Astrocyte of the spinal cord (primary cell): ENCODE results near the gene PBX1.

Experiments used
- DNase-seq: peaks from one replicate; pipeline ENCODE4 v3.0.0; 2011; ENCODE audit warnings: low read depth, low spot score
- H3K4me3 ChIP-seq: 2 replicates; pipeline ENCODE4 v1.5.1; 2011; ENCODE audit warnings: low read depth, mild to moderate bottlenecking, low read length, moderate library complexity
- in situ Hi-C: cut with HindIII; loops from 2 replicates; pipeline ENCODE4 v1.10.0; 2017; ENCODE audit warnings: low sequenced_read_pairs
- TF ChIP-seq, protein P1 (sequence below): IDR thresholded peaks from 2 replicates; pipeline ENCODE4 v1.5.1; 2012; ENCODE audit warnings: low read depth, mild to moderate bottlenecking, low read length, inconsistent platforms

Gene PBX1

DNA sequence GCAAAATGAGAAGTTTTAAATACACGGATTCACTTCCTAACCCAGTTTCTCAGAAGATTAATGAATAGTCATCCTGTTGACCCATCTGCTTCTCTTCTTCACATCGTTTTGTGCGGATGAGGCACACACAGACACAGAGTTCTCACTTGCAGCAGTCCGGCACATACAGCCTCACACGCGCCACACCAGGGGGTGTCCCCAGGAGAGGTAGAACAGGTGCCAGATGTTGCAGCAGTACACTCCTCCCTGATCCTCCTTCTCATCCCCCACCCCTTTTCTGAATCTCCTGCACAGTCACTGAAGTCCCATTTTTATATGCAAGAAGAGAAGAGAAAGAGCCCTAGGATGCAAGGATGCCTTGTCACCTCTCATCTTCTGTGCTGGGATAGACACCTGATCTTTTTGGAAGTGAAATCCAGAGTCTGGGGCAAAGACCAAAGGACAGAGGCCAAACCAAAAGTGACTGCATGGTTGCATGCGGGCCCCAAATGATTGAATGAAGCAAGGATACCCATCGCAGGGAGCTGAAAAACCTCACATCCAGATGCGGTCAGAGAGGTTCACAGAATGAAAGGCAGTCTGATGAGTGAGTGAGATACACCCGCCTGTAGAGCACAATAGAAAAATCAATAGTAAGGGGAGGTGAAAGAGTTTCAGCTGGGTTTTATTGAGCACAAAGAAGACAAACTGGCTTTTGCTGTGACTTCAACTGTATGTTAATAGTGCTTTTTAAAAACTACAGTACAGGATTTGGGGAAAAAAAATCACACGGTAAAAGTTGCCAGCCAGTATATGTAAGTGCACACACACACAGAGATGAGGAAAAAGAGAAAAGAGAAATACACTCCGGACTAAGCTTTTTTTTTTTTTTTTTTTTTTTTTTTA, 28.9 kb downstream of the PBX1 start:
- in situ Hi-C loops = no loop called here
- DNase-seq = no peak
- H3K4me3 ChIP-seq = no peak overlapping the region
- TF ChIP-seq, protein P1, sequence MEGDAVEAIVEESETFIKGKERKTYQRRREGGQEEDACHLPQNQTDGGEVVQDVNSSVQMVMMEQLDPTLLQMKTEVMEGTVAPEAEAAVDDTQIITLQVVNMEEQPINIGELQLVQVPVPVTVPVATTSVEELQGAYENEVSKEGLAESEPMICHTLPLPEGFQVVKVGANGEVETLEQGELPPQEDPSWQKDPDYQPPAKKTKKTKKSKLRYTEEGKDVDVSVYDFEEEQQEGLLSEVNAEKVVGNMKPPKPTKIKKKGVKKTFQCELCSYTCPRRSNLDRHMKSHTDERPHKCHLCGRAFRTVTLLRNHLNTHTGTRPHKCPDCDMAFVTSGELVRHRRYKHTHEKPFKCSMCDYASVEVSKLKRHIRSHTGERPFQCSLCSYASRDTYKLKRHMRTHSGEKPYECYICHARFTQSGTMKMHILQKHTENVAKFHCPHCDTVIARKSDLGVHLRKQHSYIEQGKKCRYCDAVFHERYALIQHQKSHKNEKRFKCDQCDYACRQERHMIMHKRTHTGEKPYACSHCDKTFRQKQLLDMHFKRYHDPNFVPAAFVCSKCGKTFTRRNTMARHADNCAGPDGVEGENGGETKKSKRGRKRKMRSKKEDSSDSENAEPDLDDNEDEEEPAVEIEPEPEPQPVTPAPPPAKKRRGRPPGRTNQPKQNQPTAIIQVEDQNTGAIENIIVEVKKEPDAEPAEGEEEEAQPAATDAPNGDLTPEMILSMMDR = no peak

DNA sequence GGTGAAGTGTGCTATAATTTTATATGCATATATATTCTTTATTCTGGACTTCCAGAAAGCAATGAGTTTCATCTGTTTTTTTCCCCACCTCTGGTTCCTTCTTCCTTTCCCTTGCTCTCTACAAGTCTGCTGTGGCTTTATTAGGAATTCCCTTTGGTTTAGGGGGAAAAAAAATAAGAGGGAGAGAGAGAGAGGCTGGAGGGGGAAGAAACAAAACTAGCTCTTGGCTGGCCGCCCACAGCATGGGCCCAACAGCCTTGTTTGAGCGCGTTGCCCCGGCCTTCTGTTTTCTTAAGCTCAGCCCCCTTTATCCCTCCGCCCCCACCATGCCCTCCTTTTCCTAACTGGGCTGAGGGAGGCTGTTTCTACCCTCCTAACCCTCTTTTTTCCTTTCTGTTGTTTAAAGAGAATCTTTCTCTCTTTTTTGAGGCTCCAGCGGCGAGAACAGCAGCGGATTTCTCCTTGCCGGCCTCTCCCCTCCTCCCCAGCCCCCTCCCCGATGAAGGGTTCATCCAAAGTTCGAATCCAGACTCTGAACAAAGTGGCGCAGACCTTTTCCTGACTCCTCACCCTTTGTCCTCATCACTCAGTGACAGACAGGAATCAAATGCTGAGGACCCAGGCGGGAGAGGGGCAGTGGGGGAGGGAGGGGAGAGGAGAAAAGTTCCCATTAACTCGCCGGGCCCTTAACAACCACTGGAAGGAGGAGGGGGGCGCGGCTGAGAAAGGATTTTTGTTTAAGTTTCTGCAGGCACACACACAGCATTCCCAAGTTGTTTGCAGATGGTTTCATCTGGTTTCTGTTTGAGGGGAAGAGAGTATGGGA, 29.7 kb downstream of the PBX1 start:
- TF ChIP-seq, protein P1 = no peak
- in situ Hi-C loops = no loop called here
- DNase-seq = peak; percentile 69
- peak overlapping the region; percentile 19 for H3K4me3 ChIP-seq

DNA sequence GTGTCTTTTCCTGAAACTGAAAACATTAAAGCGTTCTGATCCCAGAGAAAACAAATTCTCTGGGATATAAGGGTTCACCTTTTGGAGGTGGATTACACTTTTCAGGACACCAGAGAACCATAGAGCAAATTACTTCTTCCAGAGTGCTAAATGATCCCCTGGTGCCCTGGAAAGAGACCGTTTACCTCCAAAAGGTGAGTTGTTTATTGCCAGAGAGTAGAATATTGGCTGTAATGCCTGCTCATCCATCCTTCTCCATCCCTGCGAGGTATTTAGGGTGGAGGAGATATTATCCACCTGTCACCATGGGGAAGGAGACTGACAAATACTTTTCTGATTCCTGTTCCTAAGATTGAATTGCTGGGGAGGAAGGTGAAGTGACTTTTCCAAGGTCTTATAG, 30.4 kb downstream of the PBX1 start:
- TF ChIP-seq, protein P1 = no peak
- H3K4me3 ChIP-seq = no peak overlapping the region
- in situ Hi-C loops = no loop called here
- DNase-seq = no peak

DNA sequence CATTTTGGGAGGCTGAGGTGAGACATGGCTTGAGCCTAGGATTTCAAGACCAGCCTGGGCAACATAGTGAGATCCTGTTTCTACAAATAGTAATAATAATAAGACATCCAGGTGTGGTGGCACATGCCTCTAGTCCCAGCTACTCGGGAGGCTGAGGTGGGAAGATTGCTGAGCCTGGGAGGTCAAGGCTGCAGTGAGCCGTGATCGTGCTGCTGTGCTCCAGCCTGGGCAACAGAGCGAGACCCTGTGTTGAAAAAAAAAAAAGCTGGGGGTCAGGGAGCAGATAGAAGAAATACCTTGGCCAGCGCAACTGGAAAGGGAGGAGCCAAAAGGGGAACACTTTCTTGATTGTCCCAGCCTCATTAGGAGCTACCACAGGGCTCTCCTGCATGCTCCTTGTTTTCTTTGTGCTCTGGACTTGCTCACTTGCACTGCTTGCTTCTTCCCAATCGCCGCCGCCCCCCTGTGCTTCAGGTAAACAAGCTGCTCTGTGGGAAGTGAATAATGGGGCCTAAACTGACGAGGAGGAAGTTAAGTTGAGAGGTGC, 31.1 kb downstream of the PBX1 start:
- no peak overlapping the region for H3K4me3 ChIP-seq
- TF ChIP-seq, protein P1 = no peak
- no peak for DNase-seq
- in situ Hi-C loops = no loop called here

DNA sequence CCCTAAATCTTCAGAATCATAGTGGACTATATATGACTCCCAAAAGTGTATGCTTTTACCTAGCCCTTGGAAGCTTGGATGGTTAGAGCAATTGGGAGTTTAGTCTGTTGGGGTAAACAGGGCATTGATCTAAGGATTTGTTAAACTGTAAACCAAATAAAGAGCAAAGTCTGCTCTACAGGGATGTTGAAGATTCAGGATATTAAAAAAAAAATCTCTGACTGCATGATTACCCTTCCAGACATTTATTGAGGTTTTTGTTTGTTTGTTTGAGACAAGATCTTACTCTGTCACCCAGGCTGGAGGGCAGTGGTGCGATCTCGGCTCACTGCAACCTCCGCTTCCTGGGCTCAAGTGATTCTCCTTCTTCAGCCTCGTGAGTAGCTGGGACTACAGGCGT, 31.6 kb downstream of the PBX1 start:
- in situ Hi-C loops = no loop called here
- TF ChIP-seq, protein P1 = no peak
- H3K4me3 ChIP-seq = no peak overlapping the region
- DNase-seq = no peak

DNA sequence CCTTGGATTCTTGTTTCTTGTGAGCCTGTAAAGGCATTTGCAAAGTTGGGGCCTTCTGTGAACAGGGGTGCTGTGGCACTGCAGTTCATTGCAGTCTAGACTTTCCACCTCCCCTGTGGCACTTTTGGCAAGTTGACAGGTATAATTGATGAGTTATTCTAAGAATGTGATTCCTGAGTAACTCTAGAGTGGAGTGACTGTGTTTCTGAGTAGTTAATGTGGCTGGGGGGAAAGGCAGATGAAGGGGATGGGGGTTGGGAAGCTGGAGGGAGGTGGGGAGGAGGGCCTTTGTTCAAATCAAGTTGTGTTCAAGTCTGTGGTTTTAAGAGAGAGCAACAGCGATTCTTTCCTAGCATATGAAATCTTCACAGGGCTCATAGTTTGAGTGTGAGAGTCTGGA, 32.9 kb downstream of the PBX1 start:
- DNase-seq = peak; percentile 59
- no peak overlapping the region for H3K4me3 ChIP-seq
- TF ChIP-seq, protein P1 = no peak
- in situ Hi-C loops = no loop called here
